ENCODE results near the gene CAND1.
"Not testable (repeated sequence)": the region's sequence is repeated elsewhere in the genome, so short reads cannot be mapped to it uniquely, and the experiment has no call there.

The CAND1 gene

DNA sequence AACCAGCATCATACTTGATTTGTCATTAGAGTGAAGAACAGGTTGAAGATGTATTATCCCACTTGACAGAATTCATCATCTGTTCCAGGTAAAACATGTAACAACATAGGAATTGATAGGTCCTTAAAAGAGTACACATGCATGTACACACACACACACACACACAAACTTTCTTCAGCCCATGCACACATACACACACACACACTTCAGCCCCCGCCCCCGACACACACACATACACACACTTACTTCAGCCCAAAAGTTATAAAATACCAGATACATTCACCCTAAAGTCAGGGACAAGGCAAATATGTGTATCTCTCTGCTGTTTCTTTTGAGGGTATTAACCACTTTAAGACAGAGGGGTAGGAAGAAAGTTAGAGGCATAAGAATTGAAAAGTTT, 15.4 kb downstream of the CAND1 start:
- no peak for DNase-seq

DNA sequence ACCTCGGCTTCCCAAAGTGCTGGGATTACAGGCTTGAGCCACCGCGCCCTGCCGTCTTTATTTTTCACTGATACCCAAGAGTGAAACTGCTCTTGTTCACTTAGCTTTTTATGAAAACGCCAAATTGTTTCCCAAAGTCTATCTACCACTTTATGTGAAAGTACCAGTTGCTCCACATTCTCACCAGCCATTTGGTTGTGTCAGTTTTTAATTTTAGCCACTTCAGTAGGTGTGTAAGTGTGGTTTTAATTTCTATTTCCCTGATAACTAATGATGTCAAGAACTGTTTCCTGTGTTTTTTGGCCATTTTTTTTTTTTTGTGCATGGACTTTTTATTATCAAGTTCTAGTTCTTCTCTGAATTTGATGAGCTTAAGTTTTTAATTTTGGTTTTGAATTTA, 17.1 kb downstream of the CAND1 start:
- DNase-seq = no peak

DNA sequence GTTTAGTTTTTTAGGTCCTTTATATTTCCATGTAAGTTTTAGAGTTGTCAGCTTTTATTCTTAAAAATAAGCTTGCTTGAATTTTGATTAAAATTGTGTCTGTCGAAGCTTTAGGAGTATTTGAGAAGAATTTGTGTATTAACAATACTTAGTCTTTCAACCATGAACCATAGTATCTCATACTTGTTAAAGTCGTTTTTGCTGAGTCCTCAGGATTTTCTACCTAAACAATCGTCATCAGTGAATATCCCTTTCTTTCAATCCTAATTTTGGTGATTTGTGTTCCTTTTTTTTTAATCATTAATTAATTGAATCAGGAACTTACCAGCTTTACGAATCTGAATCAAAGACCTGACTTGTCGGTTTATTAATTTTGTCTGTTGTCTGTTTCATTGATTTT, 18.2 kb downstream of the CAND1 start:
- DNase-seq = no peak

DNA sequence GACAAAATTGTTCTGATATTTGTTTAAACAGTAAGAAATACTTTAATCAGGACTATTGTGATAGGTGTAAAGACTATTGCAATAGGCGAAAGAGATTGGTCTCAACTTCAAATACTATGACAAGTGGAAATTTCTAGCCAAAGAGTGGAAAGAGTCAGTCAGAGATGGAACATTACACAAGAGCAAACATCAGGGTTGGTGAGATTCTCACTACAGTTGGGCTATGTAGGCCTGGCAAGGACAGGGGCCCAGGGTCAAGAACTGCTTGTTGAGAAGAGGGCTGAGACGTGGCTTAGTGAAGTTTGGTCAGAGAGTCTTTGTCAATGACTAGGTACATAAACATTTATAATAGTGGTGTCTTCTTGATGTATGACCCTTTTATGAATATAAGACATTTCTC, 19.4 kb downstream of the CAND1 start:
- no peak for DNase-seq

DNA sequence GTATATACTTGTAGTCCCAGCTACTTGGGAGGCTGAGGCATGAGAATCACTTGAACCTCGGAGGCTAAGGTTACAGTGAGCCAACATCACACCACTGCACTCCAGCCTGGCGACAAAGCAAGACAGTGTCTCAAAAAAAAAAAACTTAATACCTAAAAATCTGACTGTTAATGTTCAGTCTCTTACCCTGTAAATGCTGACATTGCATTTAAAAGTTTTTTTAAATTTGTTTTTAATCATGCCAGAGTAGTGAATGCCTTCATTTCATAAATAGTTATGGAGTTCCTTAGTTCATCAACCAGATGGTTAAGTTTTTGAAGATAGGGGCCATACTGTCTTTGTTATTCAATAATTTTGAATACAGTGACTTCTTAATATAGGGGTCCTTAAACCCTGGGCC, 21.2 kb downstream of the CAND1 start:
- DNase-seq = no peak

DNA sequence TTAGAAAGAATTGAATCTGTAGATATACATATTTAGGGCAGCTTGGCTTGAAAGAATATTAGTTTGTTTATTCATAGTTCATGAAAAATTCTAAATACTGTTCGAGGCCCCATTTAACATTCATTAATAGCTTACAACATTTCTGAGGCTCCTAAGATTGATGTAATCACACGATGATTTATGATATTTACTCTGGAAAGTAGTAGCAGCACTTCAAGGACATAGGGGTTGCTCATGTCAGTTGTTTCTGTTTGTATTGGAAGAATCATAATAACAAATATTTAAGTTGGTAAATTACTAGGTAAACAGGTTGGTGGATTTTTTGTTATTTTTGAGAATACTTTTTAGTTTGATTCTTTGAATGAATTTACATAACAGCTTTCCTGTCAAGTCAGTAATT, 30.4 kb downstream of the CAND1 start:
- no peak for DNase-seq

DNA sequence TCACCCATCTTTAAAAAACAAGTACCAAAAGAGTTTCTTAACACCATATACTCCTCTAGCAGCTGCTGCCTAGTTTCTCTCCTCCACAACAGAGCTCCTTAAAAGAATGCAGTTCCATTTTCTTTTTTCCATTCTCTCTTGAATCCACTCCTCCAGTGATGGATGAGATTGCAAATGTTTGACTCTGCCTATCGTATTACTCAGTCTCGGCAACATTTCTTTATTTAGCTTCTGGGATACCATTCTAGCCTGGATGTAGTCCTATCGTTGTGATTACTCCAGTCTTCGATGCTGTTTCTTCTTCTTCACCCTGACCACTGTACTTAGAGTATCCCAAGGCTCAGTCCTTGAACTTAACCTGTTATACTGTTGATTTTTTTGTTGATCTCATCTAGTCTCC, 30.8 kb downstream of the CAND1 start:
- DNase-seq = no peak

DNA sequence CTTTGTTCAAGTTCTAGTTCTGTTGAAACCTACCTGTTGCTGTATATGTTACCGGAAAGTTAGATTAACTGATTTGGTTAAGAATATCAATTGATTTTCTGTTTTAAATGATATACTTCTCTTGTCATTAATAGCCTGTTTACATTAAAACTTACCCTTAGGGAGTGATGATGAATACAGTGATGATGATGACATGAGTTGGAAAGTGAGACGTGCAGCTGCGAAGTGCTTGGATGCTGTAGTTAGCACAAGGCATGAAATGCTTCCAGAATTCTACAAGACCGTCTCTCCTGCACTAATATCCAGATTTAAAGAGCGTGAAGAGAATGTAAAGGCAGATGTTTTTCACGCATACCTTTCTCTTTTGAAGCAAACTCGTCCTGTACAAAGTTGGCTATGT, 33.0 kb downstream of the CAND1 start:
- no peak for DNase-seq

DNA sequence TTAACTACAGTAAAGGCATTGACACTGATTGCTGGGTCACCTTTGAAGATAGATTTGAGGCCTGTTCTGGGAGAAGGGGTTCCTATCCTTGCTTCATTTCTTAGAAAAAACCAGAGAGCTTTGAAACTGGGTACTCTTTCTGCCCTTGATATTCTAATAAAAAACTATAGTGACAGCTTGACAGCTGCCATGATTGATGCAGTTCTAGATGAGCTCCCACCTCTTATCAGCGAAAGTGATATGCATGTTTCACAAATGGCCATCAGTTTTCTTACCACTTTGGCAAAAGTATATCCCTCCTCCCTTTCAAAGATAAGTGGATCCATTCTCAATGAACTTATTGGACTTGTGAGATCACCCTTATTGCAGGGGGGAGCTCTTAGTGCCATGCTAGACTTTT, 36.4 kb downstream of the CAND1 start:
- no peak for DNase-seq

DNA sequence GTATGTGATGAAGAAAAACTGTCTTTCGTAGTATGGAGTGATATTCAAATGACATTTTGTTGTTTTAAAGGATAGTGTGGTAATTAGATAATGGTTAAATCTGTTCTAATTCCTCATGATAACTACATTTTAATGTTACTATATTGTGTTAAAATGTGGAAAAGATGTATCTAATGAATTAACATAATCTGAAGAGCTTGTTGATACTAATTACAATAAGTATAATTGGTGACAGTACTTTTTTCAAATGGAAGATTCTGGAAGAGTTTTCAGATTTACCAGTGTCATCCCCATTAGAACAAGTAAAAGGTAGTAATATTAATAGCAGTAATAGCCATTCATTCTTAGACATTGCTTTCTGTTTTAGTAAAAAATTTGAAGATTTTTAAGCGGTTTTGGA, 37.6 kb downstream of the CAND1 start:
- no peak for DNase-seq

DNA sequence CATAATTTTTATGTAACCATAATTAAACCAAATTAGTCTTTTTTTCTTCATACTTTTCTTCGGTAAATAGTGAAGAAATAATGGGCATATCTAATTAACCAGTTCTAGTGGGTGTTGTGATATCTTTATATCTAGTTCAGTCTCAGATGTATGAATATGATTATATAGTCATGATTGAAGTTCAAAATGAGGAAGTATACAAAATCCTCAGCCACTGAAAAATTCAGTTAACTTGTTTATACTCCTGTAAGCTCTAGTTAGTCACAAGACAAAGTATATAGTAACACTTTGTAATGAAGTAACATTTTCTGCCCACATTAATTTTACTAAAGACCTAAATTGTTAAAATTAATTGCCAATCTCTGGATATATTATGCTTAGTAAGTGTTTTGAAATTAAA, 46.5 kb downstream of the CAND1 start:
- no peak for DNase-seq

DNA sequence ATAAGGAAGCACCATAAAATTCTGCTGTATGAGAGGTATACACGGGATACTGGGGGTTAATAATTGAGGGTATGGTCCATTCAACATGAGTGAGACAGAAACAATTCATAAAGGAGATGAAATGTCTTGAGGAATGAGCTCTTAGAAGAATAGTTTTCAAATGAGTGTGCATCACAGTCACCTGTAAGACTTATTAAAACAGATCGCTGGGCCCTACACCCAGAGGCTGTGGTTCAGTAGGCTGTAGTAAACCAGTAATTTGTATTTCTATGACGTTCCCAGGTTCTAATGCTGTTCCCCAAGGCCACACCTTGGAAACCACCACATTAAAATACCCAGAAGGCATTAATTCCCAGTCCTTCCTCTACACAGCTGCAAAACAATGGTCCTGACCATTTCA, 49.6 kb downstream of the CAND1 start:
- no peak for DNase-seq

DNA sequence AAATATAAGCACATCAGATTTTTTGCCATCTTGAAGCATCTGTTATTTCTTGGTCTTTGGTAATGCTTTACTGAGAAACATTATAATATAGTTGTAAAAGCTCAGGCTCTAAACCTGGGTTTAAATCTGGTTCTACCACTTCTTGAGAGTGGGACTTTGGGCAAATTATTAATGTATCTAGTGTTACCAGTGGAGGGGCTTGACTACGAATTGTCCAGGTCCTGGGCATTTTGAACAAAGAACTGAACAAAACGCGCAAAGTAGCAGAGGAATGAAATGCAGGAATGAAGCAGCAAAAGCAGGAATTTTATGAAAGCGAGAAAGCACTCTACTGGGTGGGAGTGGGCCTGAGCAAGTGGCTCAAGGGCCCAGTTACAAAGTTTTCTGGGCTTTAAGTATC, 50.8 kb downstream of the CAND1 start:
- DNase-seq = no peak

DNA sequence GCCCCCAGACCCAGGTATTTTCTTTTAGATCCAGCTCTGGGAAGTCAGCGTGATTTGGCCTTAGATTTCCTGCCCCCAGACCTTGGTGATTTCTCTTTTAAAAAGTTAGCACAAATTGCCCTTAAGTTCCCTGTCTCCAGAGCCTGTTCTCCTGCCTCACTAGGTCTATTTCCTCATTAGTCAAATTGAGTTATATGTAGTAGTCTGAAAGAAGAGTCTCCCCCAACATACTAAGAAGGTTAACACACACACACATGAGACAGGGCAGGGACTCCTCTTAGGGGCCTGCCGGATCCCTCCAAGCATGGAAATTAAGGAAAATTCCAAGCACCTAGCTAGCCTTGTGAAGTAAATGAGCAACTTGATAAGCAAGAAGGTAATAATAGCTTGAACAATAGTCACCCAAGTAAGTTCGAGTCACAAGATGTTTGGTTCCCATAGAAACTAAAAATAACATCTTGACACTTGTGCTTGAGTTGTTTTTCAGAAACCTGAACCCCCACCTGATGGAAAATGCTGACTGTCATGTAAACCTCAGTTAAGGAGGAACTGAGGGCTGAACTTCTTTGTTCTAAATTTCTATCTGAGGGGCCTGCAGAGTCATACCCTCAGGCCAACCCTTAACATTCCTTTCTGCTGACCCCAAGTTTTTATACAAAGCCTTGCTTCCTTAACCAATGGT, 51.6 kb downstream of the CAND1 start:
- DNase-seq = no peak

DNA sequence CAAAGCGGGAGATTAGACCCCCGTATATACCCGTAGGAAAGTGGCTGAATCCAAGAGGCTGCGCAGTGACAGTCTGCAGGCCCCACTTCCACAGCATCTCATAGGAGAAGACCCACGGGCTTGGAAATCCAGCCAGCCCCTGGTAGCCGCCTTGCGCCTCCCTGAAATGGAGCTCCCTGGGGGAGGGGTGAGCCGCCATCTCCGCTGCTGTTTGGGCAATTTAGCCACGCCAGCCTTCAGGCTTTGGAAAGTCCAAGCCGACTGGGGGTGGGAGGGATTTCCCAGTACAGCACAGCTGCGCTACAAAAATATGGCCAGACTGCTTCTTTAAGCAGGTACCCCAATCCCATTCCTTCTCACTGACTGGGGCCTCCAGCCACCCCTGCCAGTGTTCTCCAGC, 53.4 kb downstream of the CAND1 start:
- no peak for DNase-seq

DNA sequence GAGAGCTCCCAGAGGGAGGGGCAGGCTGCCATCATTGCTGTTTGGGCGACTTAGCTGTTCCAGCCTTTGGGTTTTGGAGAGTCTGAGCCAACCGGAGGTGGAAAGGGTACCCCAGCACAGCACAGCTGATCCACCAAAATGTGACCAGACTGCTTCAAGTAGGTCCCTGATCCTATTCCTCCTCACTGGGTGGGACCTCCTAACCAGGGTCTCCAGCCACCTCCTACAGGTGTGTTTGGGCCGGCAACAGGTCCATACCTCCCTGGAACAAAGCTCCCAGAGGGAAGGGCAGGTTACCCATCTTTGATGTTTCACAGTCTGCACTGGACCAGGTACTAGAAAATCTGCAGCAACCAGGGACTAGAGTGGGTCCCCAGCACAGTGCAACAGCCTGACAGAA, 53.8 kb downstream of the CAND1 start:
- DNase-seq = no peak

DNA sequence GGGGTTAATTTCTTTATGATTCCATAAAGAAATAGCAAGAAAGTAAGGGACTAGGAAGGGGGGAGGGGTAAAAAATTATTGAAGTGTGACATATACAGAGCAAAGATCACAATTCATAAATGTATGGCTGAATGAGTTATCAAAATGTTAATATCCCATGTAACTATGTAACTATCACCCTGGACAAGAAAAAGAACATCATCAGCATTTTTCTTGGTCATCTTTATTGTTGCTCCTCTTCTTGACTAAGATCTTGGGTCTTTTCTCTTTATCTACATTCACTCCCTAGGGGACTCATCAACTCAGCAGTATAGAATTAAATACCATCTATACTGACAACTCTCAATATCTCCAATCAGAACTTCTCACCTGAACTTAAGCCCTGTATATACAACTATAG, 57.5 kb downstream of the CAND1 start:
- no peak for DNase-seq

DNA sequence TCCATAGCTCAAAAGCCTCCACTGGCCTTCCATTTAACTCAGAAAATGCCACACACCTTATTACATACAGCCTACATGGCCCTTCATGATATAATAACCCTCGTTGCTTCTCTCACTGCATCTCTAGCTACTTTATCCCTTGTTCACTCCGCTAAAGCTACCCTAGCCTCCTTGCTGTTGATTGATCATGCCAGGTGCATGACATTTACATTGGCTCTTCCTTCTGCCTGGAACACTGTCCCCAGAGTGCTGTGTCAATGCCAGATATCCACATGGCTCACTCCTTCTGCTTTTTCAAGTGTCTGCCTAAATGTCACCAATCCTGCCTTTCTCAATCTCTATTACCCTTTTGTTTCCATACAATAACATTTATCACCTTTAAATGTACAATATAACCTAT, 58.3 kb downstream of the CAND1 start:
- DNase-seq = no peak

DNA sequence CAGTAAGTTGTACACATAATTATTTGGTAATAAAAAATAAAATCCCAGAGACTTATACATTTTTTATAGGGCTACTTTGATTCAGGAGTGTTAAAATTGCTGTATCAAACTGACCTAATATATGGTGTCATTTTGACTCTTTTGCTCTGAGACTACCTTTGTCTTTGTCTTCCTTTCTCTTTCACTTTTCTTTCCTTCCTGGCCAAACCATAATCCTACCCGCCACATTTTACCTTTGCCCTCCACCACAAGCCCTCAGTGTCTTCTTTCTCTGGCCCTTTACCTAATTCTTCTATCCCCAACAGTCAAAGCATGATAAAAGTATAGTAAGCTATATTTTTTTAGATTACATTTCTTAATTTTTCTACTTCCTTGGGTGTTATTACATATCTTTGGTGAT, 62.0 kb downstream of the CAND1 start:
- DNase-seq = no peak

DNA sequence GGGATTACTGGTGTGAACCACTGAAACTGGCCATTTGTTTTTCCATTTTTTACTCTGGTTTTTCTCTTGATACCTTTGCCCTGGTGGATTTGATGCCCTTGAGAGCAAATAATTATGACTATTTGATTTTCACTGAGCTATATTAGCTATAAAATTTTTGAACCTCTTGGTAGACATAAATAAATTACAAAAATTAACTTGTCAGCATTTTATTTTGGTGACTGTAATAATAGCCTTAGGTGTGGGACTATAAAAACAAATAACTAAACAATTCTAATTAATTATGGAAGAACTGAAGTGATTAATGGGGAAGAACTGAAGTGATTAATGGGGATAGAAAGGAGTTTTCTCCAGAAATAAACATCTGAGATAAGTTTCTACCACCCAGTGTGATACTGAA, 62.7 kb downstream of the CAND1 start:
- no peak for DNase-seq

DNA sequence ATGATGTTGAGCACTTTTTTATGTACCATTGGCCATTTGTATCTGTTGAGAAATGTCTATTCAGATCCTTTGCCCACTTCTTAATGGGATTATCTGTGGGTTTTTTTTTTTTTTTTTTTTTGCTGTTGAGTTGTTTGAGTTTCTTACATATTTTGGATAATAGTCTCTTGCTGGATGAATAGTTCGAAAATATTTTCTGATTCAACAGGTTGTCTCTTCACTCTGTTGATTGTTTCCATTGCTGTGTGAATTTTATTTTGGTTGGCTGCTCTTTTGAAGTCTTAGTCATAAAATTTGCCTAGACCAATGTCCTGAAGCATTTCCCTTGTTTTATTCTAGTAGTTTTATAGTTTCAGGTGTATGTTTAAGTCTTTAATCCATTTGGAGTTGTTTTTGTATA, 64.5 kb downstream of the CAND1 start:
- DNase-seq = no peak

DNA sequence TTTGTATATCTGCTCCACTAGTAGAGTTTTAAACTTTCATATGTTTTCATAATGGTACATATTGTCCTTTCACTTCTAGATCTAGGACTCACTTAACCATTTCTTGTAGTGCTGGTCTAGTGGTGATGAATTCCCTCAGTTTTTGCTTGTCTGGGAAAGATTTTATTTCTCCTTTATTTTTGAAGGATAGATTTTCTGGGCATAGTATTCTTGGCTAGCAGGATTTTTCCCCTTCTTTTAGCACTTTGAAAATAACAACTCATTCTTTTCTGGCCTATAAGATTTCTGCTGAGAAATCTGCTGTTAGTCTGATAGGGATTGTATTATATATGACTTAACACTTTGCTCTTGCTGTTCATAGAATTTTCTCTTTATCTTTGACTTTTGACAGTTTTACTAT, 69.3 kb downstream of the CAND1 start:
- no peak for DNase-seq

DNA sequence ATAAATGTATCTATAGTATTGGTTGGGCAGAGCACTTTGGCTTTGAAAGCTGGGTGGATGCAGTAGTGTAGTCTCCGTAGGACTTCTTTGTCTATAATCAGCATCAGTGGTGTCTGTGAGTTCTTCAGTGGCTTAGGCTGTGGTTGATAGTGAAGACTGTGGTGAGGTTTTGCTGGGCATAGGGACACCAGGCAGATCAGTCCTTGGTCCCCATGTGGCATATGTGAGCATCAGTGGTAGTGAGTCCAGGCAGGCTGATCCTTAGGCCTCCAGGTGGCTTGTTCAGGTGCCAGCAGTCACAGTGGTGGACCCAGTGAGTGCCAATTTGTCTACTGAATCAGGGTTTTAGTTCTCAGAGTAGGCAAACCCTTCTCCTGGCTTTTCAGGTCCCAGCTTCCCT, 70.4 kb downstream of the CAND1 start:
- no peak for DNase-seq

DNA sequence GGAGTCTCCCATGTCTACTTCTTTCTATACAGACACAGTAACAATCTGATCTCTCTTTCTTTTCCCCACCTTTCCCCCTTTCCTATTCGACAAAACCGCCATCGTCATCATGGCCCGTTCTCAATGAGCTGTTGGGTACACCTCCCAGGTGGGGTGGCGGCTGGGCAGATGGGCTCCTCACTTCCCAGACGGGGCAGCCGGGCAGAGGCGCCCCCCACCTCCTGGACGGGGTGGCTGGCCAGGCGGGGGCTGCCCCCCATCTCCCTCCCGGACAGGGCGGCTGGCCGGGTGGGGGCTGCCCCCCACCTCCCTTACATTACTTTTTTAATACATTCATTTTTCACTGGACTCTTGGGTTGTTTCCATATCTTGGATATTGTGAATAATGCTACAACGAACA, 71.9 kb downstream of the CAND1 start:
- DNase-seq = not testable (repeated sequence)

DNA sequence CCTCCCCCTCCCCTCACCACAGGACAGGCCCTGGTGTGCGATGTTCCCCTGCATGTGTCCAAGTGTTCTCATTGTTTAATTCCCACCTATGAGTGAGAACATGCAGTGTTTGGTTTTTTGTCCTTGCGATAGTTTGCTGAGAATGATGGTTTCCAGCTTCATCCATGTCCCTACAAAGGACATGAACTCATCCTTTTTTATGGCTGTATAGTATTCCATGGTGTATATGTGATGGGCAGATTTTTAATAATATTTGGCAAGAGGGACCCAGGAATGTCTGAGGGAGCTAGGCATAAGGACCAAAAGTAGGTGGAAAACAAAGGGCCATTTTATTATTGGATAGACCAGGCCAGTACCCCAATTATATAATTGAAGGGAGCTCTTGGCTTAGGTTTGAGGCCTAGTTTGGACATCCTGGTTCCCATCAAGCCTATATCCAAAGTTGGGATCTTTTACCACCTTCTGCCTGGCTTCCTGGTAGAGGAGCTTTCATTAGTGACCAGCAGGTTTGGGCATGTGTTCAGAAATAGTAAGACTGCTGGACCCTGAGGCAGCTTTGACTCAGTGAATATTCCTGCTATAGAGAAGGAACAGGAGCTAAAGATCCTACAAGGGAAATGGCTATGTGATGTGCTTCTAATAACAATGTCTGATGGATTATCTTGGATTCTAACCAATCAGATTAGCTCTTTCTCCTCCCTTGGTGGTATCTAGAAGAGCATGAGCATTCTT, 76.0 kb downstream of the CAND1 start:
- no peak for DNase-seq

All from NCI-H446 (cell line).